Tibial nerve (tissue), 4 donors: Measurements from ENCODE around the gene PRUNE1.

Source experiments
- EP300 ChIP-seq, 2 donors: sonication (generic); formaldehyde crosslinking; IDR thresholded peaks; one replicate each; pipeline ENCODE4 v1.6.1; 2017; ENCODE audit warnings: antibody characterized with exemption in 2 of 2, mild to moderate bottlenecking in 1 of 2
- POLR2A ChIP-seq, 2 donors: fragments of 450-650 bp; IDR thresholded peaks; one replicate each; pipeline ENCODE4 v1.6.1; 2017; ENCODE audit warnings: antibody characterized with exemption in 2 of 2, mild to moderate bottlenecking in 2 of 2, moderate library complexity in 2 of 2
- TF ChIP-seq, protein P1 (sequence below), 5 experiments: fragments of 200-600 bp in 3 of 5; fragments of 450-650 bp in 2 of 5; sonication (generic) in 3 of 5; IDR thresholded peaks; one replicate each; pipeline ENCODE4 v1.5.1; 2016 to 2019; ENCODE audit warnings: antibody characterized with exemption in 5 of 5, mild to moderate bottlenecking in 3 of 5, moderate library complexity in 2 of 5

DNA sequence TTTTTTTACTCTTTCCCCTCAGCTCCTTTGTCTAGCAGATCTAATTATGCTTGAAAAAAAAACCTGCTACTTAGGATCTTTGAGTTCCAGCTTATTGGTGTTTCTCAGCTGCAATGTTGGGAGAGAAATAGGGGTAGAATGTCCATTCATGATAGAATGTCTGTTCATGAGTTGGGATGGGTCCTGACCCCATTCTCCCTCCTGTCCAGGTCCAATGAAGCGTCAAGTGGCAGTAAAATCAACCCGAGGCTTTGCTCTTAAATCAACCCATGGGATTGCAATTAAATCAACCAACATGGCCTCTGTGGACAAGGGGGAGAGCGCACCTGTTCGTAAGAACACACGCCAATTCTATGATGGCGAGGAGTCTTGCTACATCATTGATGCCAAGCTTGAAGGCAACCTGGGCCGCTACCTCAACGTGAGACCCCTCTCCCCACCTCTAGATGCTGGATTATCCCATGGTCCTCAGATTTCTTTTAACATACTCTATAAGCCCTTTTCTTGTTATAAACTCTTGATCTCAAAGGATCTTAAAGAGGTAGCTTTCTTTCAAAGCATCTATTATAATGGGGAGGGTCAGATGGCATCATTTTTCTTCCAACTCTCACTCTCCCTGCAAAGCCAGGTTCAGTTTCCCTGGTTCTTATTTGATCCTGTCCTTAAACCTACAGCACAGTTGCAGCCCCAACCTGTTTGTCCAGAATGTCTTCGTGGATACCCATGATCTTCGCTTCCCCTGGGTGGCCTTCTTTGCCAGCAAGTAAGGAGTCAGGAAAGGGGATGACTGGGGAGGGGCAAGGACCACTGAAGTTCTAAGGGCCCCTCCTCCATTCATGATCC, 44.7 kb upstream of the PRUNE1 start:
- TF ChIP-seq EP300 (IDR thresholded peaks at IDR 0.05) (no peak), POLR2A (IDR thresholded peaks at IDR 0.05) (no peak)
- TF ChIP-seq, protein P1, sequence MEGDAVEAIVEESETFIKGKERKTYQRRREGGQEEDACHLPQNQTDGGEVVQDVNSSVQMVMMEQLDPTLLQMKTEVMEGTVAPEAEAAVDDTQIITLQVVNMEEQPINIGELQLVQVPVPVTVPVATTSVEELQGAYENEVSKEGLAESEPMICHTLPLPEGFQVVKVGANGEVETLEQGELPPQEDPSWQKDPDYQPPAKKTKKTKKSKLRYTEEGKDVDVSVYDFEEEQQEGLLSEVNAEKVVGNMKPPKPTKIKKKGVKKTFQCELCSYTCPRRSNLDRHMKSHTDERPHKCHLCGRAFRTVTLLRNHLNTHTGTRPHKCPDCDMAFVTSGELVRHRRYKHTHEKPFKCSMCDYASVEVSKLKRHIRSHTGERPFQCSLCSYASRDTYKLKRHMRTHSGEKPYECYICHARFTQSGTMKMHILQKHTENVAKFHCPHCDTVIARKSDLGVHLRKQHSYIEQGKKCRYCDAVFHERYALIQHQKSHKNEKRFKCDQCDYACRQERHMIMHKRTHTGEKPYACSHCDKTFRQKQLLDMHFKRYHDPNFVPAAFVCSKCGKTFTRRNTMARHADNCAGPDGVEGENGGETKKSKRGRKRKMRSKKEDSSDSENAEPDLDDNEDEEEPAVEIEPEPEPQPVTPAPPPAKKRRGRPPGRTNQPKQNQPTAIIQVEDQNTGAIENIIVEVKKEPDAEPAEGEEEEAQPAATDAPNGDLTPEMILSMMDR (IDR thresholded peaks at IDR 0.05), result no peak
